ENCODE data around the gene PABPN1. TPM values are rescaled to one million over a fixed set of nuclear protein-coding genes. Genes with fewer than 3 reads are reported as not detected.

The PABPN1 gene
- total and polyA plus RNA-seq, 2 of the 13 experiments (the other 11 are each of a cell fraction or from before 2014, with no cell fraction given), result 233 to 524 TPM

DNA sequence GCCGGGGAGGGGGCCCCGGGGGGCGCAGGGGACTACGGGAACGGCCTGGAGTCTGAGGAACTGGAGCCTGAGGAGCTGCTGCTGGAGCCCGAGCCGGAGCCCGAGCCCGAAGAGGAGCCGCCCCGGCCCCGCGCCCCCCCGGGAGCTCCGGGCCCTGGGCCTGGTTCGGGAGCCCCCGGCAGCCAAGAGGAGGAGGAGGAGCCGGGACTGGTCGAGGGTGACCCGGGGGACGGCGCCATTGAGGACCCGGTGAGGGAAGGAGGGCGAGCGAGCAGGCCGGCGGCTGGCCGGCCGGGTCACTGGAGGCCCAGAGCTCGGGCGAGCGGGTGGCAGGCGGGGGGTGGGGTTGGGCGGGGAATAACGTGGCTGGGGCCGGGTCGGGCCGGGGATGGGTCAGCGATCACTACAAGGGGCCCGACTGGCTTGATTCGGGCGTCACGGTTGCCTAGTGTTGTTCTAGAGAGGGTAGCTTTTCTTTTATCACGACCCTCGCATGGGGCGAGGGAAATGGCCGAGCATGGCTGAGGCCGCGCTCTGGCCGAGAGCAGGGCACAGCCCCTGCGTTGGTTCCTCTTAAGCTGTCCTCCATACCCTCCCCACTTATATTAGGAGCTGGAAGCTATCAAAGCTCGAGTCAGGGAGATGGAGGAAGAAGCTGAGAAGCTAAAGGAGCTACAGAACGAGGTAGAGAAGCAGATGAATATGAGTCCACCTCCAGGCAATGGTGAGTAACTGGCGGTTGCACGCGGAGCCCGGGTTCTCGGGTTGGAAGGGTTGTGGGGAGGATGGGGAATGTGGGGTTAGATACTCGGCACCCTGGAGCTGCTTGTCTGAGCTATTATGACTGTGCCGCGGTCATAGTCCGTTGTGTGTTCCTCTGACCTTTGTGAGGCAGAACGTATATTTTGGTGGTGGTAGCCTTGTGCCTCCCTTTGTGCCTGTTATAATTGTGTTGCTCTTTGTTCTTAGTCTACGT is 603 bp downstream of the PABPN1 start (continued):
- peak; percentile 97 for TF ChIP-seq AGO1 (IDR thresholded peaks at IDR 0.05; ENCODE audit: low read depth, low read length, poor library complexity, severe bottlenecking)
- no peak for TF ChIP-seq PRPF4 (IDR thresholded peaks at IDR 0.05; ENCODE audit: low read depth, low read length, poor library complexity, severe bottlenecking)
- TF ChIP-seq CAMTA2 (CRISPR knock-in tag; IDR thresholded peaks at IDR 0.05; ENCODE audit: borderline replicate concordance), result peak; percentile 27; the same call in 1 of the 2 replicates
- peak; percentile 67 for TF ChIP-seq NR2F6 (IDR thresholded peaks at IDR 0.05)
- TF ChIP-seq NR2F6 (CRISPR knock-in tag; IDR thresholded peaks at IDR 0.05), result peak; percentile 54; the same call in 1 of the 2 replicates
- peak; percentile 20; the same call in 1 of the 2 replicates for TF ChIP-seq EEA1 (CRISPR knock-in tag; IDR thresholded peaks at IDR 0.05; ENCODE audit: borderline replicate concordance)
- TF ChIP-seq RNF2 (conservative IDR thresholded peaks at IDR 0.05; ENCODE audit: low read depth), result 0 out of 2 replicates have a peak, but pooled peaks have one; percentile 21
- TF ChIP-seq SP5 (CRISPR knock-in tag; IDR thresholded peaks at IDR 0.05; ENCODE audit: borderline replicate concordance, low read depth), result no peak; the same call in none of the 2 replicates
- no peak; the same call in 1 of the 2 replicates for TF ChIP-seq NFYB (CRISPR knock-in tag; IDR thresholded peaks at IDR 0.05)
- TF ChIP-seq ZNF501 (CRISPR knock-in tag; IDR thresholded peaks at IDR 0.05), result peak; percentile 85; the same call in 1 of the 2 replicates
- TF ChIP-seq DNMT3B (CRISPR knock-in tag; conservative IDR thresholded peaks at IDR 0.05), result peak; percentile 89; the same call in 1 of the 2 replicates
- no peak for TF ChIP-seq RFX1 (IDR thresholded peaks at IDR 0.05)
- TF ChIP-seq, protein P1, sequence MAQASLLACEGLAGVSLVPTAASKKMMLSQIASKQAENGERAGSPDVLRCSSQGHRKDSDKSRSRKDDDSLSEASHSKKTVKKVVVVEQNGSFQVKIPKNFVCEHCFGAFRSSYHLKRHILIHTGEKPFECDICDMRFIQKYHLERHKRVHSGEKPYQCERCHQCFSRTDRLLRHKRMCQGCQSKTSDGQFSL (CRISPR knock-in tag; IDR thresholded peaks at IDR 0.05), result peak; percentile 66; the same call in 1 of the 2 replicates
- peak; percentile 53 for TF ChIP-seq JUN (CRISPR knock-in tag; IDR thresholded peaks at IDR 0.05)
- peak; percentile 78; the same call in 1 of the 2 replicates for TF ChIP-seq NCOA1 (CRISPR knock-in tag; IDR thresholded peaks at IDR 0.05)
- TF ChIP-seq RBM39 (IDR thresholded peaks at IDR 0.05; ENCODE audit: low read depth, low read length, poor library complexity, severe bottlenecking), result peak; percentile 76
- peak; percentile 66; the same call in 1 of the 2 replicates for TF ChIP-seq AHR (CRISPR knock-in tag; IDR thresholded peaks at IDR 0.05)
- 0 out of 2 replicates have a peak, but pooled peaks have one; percentile 33 for TF ChIP-seq ZNF160 (CRISPR knock-in tag; IDR thresholded peaks at IDR 0.05)
- TF ChIP-seq TP53 (CRISPR knock-in tag; conservative IDR thresholded peaks at IDR 0.05), result peak; percentile 35; the same call in 1 of the 2 replicates
- TF ChIP-seq ZBTB7A (CRISPR knock-in tag; IDR thresholded peaks at IDR 0.05), result peak; percentile 77
- 0 out of 2 replicates have a peak, but pooled peaks have one; percentile 81 for TF ChIP-seq NR3C1 (CRISPR knock-in tag; IDR thresholded peaks at IDR 0.05)
- peak; percentile 22; the same call in 1 of the 2 replicates for TF ChIP-seq ZNF12 (CRISPR knock-in tag; IDR thresholded peaks at IDR 0.05)
- TF ChIP-seq, protein P2, sequence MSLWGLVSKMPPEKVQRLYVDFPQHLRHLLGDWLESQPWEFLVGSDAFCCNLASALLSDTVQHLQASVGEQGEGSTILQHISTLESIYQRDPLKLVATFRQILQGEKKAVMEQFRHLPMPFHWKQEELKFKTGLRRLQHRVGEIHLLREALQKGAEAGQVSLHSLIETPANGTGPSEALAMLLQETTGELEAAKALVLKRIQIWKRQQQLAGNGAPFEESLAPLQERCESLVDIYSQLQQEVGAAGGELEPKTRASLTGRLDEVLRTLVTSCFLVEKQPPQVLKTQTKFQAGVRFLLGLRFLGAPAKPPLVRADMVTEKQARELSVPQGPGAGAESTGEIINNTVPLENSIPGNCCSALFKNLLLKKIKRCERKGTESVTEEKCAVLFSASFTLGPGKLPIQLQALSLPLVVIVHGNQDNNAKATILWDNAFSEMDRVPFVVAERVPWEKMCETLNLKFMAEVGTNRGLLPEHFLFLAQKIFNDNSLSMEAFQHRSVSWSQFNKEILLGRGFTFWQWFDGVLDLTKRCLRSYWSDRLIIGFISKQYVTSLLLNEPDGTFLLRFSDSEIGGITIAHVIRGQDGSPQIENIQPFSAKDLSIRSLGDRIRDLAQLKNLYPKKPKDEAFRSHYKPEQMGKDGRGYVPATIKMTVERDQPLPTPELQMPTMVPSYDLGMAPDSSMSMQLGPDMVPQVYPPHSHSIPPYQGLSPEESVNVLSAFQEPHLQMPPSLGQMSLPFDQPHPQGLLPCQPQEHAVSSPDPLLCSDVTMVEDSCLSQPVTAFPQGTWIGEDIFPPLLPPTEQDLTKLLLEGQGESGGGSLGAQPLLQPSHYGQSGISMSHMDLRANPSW (CRISPR knock-in tag; IDR thresholded peaks at IDR 0.05; ENCODE audit: borderline replicate concordance), result no peak
- no peak for TF ChIP-seq ZNF782 (CRISPR knock-in tag; IDR thresholded peaks at IDR 0.05; ENCODE audit: borderline replicate concordance)
- TF ChIP-seq, protein P3, sequence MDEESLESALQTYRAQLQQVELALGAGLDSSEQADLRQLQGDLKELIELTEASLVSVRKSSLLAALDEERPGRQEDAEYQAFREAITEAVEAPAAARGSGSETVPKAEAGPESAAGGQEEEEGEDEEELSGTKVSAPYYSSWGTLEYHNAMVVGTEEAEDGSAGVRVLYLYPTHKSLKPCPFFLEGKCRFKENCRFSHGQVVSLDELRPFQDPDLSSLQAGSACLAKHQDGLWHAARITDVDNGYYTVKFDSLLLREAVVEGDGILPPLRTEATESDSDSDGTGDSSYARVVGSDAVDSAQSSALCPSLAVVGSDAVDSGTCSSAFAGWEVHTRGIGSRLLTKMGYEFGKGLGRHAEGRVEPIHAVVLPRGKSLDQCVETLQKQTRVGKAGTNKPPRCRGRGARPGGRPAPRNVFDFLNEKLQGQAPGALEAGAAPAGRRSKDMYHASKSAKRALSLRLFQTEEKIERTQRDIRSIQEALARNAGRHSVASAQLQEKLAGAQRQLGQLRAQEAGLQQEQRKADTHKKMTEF (CRISPR knock-in tag; IDR thresholded peaks at IDR 0.05), result no peak; the same call in 1 of the 2 replicates
- TF ChIP-seq STAG1 (CRISPR knock-in tag; IDR thresholded peaks at IDR 0.05), result 0 out of 2 replicates have a peak, but pooled peaks have one; percentile 7
